Transverse colon (tissue), 4 donors: ENCODE results near the gene SLC17A7.

Experiments
- EP300 ChIP-seq: sonication (generic); formaldehyde crosslinking; IDR thresholded peaks from one replicate; pipeline ENCODE4 v1.6.1; 2017; ENCODE audit warnings: antibody characterized with exemption, low read depth
- POLR2A ChIP-seq: fragments of 450-650 bp; IDR thresholded peaks from one replicate; pipeline ENCODE4 v1.6.1; 2016; ENCODE audit warnings: antibody characterized with exemption, mild to moderate bottlenecking, moderate library complexity
- POLR2AphosphoS5 ChIP-seq, 3 donors: sonication (generic); formaldehyde crosslinking; IDR thresholded peaks; one replicate each; pipeline ENCODE4 v1.6.1; 2016; ENCODE audit warnings: antibody characterized with exemption in 3 of 3
- TF ChIP-seq, protein P1 (sequence below), 5 experiments: fragments of 200-600 bp in 3 of 5; fragments of 450-650 bp in 2 of 5; sonication (generic) in 3 of 5; IDR thresholded peaks; 1 replicate in 2 of 5; 2 replicates in 3 of 5; pipeline ENCODE4 v1.5.1; 2016 to 2017; ENCODE audit warnings: antibody characterized with exemption in 5 of 5, inconsistent platforms in 3 of 5, mild to moderate bottlenecking in 2 of 5, moderate library complexity in 1 of 5

DNA sequence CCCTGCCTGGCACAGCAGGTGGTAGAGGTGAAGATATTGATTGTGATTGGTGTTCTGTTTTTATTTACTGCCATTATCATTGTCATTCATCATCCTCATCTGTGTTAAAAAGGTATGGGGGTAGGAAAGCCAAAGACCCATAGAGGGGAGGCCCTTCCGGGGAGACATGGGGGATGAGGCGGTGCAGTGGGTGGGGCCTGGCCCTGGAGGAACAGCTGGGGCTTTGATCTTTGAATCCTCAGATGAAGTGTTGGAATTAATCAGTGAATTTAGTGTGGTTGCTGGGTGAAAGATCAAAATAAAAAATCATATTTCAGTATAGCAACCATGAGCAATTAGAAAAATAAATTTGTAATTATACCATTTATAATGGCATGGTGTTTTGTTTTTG is 25.5 kb downstream of the SLC17A7 start:
- TF ChIP-seq, protein P1, sequence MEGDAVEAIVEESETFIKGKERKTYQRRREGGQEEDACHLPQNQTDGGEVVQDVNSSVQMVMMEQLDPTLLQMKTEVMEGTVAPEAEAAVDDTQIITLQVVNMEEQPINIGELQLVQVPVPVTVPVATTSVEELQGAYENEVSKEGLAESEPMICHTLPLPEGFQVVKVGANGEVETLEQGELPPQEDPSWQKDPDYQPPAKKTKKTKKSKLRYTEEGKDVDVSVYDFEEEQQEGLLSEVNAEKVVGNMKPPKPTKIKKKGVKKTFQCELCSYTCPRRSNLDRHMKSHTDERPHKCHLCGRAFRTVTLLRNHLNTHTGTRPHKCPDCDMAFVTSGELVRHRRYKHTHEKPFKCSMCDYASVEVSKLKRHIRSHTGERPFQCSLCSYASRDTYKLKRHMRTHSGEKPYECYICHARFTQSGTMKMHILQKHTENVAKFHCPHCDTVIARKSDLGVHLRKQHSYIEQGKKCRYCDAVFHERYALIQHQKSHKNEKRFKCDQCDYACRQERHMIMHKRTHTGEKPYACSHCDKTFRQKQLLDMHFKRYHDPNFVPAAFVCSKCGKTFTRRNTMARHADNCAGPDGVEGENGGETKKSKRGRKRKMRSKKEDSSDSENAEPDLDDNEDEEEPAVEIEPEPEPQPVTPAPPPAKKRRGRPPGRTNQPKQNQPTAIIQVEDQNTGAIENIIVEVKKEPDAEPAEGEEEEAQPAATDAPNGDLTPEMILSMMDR (IDR thresholded peaks at IDR 0.05), result no peak
- no peak for TF ChIP-seq POLR2A
- TF ChIP-seq POLR2AphosphoS5 (IDR thresholded peaks at IDR 0.05), result no peak
- no peak for TF ChIP-seq EP300
